ENCODE results near the gene PTMS.

Gene PTMS

DNA sequence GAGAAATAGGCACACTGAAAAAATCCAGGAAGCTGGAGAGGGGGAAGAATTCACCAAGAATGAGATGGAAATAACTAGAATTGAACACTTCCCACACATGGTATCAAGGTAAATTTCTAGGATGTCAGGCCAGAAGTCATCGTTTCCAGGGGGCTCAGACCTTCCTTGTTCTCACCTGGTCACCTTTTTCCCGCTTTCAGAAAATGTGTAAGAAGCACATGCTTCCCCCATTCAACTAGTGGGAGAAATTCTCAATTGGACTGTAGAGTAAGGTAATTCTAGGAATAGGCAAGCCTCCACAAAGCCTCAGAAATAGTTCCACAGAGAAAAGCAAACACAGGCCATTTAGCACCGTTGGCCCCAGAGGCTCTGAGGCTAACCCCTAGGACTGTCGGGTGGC lies 2.8 kb upstream of the PTMS start:
- no peak overlapping the region for H3K4me2 ChIP-seq (ENCODE audit: low read length)
- no peaks in the 10 kb centered on the region for H3K36me3 ChIP-seq (replicated peaks; ENCODE audit: low read depth, low read length)
- no peak for TF ChIP-seq EZH2phosphoT487 (IDR thresholded peaks at IDR 0.05; ENCODE audit: low read depth)
- TF ChIP-seq, protein P1, sequence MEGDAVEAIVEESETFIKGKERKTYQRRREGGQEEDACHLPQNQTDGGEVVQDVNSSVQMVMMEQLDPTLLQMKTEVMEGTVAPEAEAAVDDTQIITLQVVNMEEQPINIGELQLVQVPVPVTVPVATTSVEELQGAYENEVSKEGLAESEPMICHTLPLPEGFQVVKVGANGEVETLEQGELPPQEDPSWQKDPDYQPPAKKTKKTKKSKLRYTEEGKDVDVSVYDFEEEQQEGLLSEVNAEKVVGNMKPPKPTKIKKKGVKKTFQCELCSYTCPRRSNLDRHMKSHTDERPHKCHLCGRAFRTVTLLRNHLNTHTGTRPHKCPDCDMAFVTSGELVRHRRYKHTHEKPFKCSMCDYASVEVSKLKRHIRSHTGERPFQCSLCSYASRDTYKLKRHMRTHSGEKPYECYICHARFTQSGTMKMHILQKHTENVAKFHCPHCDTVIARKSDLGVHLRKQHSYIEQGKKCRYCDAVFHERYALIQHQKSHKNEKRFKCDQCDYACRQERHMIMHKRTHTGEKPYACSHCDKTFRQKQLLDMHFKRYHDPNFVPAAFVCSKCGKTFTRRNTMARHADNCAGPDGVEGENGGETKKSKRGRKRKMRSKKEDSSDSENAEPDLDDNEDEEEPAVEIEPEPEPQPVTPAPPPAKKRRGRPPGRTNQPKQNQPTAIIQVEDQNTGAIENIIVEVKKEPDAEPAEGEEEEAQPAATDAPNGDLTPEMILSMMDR (IDR thresholded peaks at IDR 0.05; ENCODE audit: low read depth, low read length): no peak
- H3K9ac ChIP-seq (ENCODE audit: low read length): no peak overlapping the region
- H3K9me3 ChIP-seq (ENCODE audit: insufficient read depth, low read length): no peaks in the 10 kb centered on the region
- H3K27ac ChIP-seq (ENCODE audit: low read length): no peak overlapping the region
- no peak overlapping the region for H2AFZ ChIP-seq (ENCODE audit: low read depth, low read length)
- H3K79me2 ChIP-seq (ENCODE audit: low read length): no peaks in the 10 kb centered on the region
- H4K20me1 ChIP-seq (ENCODE audit: insufficient read depth, low read length): no peaks in the 10 kb centered on the region
- peaks cover 55% of the 10 kb centered on the region for H3K27me3 ChIP-seq (ENCODE audit: low read depth, low read length)
- no peak overlapping the region for H3K4me3 ChIP-seq (ENCODE audit: low read length)
- H3K4me1 ChIP-seq (ENCODE audit: low read length): peaks cover 30% of the 10 kb centered on the region

DNA sequence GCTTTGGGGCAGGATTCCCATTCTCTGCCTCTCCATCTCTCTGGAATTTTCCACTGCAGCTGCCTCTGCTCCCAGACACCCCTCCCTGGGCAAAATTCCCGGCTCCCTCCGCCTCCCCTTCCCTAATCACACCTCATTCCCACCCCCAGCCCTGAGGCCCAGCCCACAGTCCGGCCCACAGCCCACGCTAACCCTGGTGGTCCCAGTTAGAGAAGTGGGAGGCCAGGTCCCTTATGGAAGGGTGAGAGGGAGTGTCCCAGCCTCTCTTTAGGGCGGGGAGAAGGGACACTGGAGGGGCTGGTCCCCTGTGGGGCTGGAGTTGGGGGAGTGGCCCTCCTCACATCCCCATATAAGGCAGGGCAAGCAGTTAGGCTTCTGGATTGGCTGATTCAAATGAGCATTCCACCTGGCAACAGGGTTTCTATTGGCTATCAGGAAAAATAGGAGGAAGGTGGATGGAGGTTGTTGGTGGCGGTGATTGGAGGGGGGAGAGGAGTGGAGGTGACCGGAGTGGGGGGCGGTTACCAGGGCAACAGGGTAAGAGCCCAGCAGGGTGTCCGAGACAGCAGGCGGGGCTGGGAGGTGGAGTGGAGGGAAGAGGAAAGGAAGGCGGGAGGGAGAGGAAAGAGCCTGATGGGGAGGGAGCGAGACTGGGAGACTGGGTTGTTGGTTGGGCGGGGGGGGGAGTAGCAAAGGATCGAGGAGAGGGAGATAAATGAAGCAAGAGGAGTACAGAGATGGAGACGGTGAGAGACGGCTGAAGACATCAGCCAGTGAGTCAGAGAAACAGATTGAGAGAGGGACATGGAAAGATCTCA lies 1.9 kb upstream of the PTMS start:
- Histone ChIP-seq H3K9ac (ENCODE audit: low read length) (peak overlapping the region; percentile 22), H3K36me3 (replicated peaks; ENCODE audit: low read depth, low read length) (no peaks in the 10 kb centered on the region), H3K9me3 (ENCODE audit: insufficient read depth, low read length) (no peaks in the 10 kb centered on the region), H4K20me1 (ENCODE audit: insufficient read depth, low read length) (no peaks in the 10 kb centered on the region), H3K79me2 (ENCODE audit: low read length) (no peaks in the 10 kb centered on the region), H2AFZ (ENCODE audit: low read depth, low read length) (peak overlapping the region; percentile 57; the same call in 1 of the 2 replicates), H3K4me1 (ENCODE audit: low read length) (peaks cover 26% of the 10 kb centered on the region), H3K4me2 (ENCODE audit: low read length) (peak overlapping the region; percentile 94), H3K4me3 (ENCODE audit: low read length) (peak overlapping the region; percentile 72), H3K27ac (ENCODE audit: low read length) (no peak overlapping the region), H3K27me3 (ENCODE audit: low read depth, low read length) (peaks cover 60% of the 10 kb centered on the region)
- no peak for TF ChIP-seq EZH2phosphoT487 (IDR thresholded peaks at IDR 0.05; ENCODE audit: low read depth)
- TF ChIP-seq, protein P1 (IDR thresholded peaks at IDR 0.05; ENCODE audit: low read depth, low read length): no peak

- Histone ChIP-seq H3K27me3 (ENCODE audit: low read depth, low read length) (peaks cover 62% of the 10 kb centered on the region), H3K4me2 (ENCODE audit: low read length) (peak overlapping the region; percentile 94), H3K4me1 (ENCODE audit: low read length) (peaks cover 26% of the 10 kb centered on the region), H4K20me1 (ENCODE audit: insufficient read depth, low read length) (no peaks in the 10 kb centered on the region), H3K27ac (ENCODE audit: low read length) (no peak overlapping the region), H2AFZ (ENCODE audit: low read depth, low read length) (no peak overlapping the region), H3K9ac (ENCODE audit: low read length) (peak overlapping the region; percentile 59; the same call in 1 of the 2 replicates), H3K36me3 (replicated peaks; ENCODE audit: low read depth, low read length) (no peaks in the 10 kb centered on the region), H3K9me3 (ENCODE audit: insufficient read depth, low read length) (no peaks in the 10 kb centered on the region), H3K4me3 (ENCODE audit: low read length) (peak overlapping the region; percentile 91), H3K79me2 (ENCODE audit: low read length) (no peaks in the 10 kb centered on the region)
- TF ChIP-seq EZH2phosphoT487 (IDR thresholded peaks at IDR 0.05; ENCODE audit: low read depth): no peak
- TF ChIP-seq, protein P1 (IDR thresholded peaks at IDR 0.05; ENCODE audit: low read depth, low read length): no peak
Observed at GRCh38 chr12:6765048-6765633, 1.0 kb upstream of the PTMS start.

DNA sequence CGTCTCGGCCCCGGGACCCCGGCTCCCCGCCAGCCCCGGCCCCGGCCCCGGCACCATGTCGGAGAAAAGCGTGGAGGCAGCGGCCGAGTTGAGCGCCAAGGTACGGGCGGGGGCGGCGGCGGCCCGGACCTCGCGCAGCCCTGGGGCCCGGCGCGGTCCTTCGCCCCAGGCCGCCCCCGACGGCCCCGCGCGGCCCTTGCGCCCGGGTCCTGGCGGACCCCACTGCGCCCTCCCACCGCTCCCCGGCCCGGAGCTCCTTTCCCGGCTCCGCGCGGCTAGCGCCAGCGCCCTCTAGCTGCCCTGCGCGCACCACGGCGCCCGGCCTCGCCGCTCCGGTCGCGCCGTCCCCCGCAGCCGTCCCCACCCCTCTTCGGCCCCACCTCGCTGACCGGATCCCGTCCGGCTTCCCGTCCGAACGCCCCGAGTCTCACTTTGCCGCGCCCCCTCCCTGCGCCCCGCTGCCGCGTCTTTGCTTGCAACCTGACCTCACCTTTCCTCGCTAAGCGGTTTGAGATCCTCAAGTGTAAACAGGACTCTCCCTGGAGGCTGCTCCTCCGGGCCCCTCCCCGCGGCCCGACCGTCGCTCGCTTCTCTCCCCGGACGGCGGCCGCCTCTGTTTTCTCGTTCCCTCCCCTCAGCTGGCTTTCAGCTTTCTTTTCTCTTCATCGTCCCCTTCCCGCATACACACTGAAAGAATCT lies 637 bp downstream of the PTMS start:
- no peaks in the 10 kb centered on the region for H3K79me2 ChIP-seq (ENCODE audit: low read length)
- H2AFZ ChIP-seq (ENCODE audit: low read depth, low read length): peak overlapping the region; percentile 67; the same call in 1 of the 2 replicates
- peak overlapping the region; percentile 94 for H3K4me2 ChIP-seq (ENCODE audit: low read length)
- H3K4me1 ChIP-seq (ENCODE audit: low read length): peaks cover 39% of the 10 kb centered on the region
- no peak overlapping the region for H3K27ac ChIP-seq (ENCODE audit: low read length)
- H3K9ac ChIP-seq (ENCODE audit: low read length): peak overlapping the region; percentile 60
- peak overlapping the region; percentile 91 for H3K4me3 ChIP-seq (ENCODE audit: low read length)
- peaks cover 64% of the 10 kb centered on the region for H3K27me3 ChIP-seq (ENCODE audit: low read depth, low read length)
- no peaks in the 10 kb centered on the region for H3K9me3 ChIP-seq (ENCODE audit: insufficient read depth, low read length)
- no peaks in the 10 kb centered on the region for H3K36me3 ChIP-seq (replicated peaks; ENCODE audit: low read depth, low read length)
- TF ChIP-seq, protein P1 (IDR thresholded peaks at IDR 0.05; ENCODE audit: low read depth, low read length): peak; percentile 63
- no peak for TF ChIP-seq EZH2phosphoT487 (IDR thresholded peaks at IDR 0.05; ENCODE audit: low read depth)
- H4K20me1 ChIP-seq (ENCODE audit: insufficient read depth, low read length): no peaks in the 10 kb centered on the region
